Left ventricle myocardium superior (tissue), 1 donor: ENCODE results near the gene B4GALT3. TPM values are rescaled to one million over a fixed set of nuclear protein-coding genes. Genes with fewer than 3 reads are reported as not detected.

Experiments used
- ATAC-seq: fragments of 200-7000 bp; cut with Tn5 transposase; one replicate; pipeline ENCODE4 v1.9.1; 2020; ENCODE audit warnings: mild to moderate bottlenecking, moderate library complexity
- DNase-seq: peaks from one replicate; pipeline ENCODE4 v3.0.0-alpha.2; 2020
- intact Hi-C: fragments of 100-400 bp; cut with micrococcal nuclease; formaldehyde crosslinking; loops from one replicate; pipeline ENCODE4 v1.11.0; 2022
- total RNA-seq: library from RNA; stranded (reverse); fragmentation: NEBNext Ultra II Directional; extraction: Animal tissue kit (Norgen Biotek cat#: 25700); gene quantifications from one replicate; pipeline ENCODE4 v1.2.1, GENCODE V29; 2021
- donor health status: DM: no; HTN: yes; CAD: no; lungs with severe emphysema.

Gene B4GALT3
- total RNA-seq, 1 donor from 2014 or later = 23.6 TPM

DNA sequence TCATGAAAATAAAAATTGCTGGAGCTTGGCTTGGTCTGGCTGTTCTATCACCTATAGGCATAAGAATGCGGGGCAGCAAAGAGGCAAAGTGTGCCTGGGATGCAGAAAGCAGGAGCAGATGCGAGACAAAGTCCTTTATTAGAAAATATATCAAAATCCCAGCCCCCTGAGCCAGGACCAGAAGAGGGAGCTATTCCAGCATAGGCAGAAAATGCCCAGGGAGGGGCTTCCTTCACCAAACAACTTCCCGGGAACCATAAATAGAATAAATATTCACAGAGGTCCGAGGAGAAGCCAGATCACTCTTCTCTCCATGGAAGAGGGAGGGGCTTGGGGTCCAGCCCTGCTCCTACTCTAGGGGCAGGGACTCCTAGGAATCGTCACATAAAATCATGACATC lies 6.1 kb downstream of the B4GALT3 start:
- DNase-seq (no peak), ATAC-seq (no peak)
- intact Hi-C loops = no loop called here

GRCh38 chr1:161168906-161169305 lies 8.4 kb downstream of the B4GALT3 start:
- intact Hi-C loops = no loop called here
- ATAC-seq (no peak), DNase-seq (no peak)

DNA sequence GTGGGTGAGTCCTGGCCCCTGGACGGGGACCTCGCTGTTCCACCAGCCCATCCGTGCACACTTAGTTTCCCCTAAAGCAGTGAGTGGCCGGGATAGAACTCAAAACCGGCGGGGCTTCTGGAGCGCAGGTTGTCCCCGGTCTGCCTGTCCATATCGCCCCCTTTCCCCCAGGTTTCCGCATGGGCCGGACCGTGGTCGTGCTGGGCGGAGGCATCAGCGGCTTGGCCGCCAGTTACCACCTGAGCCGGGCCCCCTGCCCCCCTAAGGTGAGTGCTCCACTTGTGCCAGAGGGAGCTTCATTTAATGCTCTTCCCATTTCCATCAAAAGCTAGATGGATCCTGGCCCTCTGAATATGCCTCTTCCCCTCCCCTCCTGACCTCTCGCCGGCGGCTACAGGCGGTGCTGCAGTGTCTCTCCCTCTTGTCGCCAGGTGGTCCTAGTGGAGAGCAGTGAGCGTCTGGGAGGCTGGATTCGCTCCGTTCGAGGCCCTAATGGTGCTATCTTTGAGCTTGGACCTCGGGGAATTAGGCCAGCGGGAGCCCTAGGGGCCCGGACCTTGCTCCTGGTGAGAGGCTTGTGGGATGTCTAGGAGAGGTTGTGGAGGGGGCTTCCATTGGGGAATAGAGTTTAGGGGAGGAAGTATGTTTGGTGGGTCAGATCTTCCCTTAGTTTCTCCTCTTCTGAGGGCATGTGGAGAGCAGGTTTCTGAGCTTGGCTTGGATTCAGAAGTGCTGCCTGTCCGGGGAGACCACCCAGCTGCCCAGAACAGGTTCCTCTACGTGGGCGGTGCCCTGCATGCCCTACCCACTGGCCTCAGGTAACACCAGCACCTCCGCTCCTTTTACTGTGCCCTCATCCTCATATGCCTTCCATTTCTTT lies 10.4 kb downstream of the B4GALT3 start:
- intact Hi-C loops = no loop called here
- DNase-seq (peak; percentile 37), ATAC-seq (no peak)

- DNase-seq (peak; percentile 96), ATAC-seq (peak; percentile 95)
- intact Hi-C loops = no loop called here
Observed at GRCh38 chr1:161165742-161166668, 11.3 kb downstream of the B4GALT3 start, which contains the start of gene PPOX. TSS of gene PPOX (plus strand) at chr1:161166426. CDS start at chr1:161166848, 422 bp downstream.

- DNase-seq (no peak), ATAC-seq (no peak)
- intact Hi-C loops = no loop called here
Observed at GRCh38 chr1:161164901-161165610, 12.3 kb downstream of the B4GALT3 start.

DNA sequence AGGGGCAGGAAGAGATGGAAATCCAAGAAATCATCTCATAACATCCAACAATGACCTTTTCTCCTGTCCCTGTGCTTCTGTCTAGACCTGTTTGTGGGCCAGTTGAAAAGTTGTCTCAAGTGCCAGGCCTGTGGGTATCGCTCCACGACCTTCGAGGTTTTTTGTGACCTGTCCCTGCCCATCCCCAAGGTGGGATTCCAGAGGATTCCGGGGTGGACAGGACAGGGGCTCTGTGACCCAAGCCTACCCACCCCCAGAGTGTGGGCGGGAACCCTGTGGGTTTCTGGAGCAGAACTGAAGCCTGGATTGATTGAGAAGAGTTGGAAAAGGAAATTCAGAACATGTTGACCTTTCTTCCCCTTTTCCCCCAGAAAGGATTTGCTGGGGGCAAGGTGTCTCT lies 13.5 kb downstream of the B4GALT3 start:
- DNase-seq = no peak
- no peak for ATAC-seq
- intact Hi-C loops = no loop called here

GRCh38 chr1:161162806-161163205 lies 14.5 kb downstream of the B4GALT3 start:
- ATAC-seq = no peak
- intact Hi-C loops = no loop called here
- no peak for DNase-seq

GRCh38 chr1:161162052-161162451 lies 15.3 kb downstream of the B4GALT3 start:
- DNase-seq = no peak
- intact Hi-C loops = no loop called here
- no peak for ATAC-seq

DNA sequence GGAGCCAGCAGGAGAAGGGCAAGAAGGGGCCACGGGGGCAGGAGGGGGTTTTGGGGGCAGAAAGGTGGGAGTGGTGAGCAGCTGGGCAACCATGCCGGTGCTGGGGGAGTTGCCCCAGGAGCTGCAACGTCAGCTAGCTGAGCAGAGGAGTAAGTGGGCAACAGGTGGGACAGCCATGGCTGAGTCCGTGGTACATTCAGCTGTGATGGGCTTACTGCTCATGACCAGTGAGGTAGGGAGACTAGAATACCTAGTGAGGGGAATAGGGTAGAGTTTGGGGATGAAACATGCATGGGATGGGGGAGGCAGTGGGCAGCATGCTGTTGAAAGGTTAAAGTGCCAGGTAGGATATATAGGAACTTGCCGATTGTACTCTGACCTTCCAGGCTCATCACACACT lies 15.7 kb downstream of the B4GALT3 start:
- ATAC-seq = no peak
- DNase-seq = no peak
- intact Hi-C loops = no loop called here

DNA sequence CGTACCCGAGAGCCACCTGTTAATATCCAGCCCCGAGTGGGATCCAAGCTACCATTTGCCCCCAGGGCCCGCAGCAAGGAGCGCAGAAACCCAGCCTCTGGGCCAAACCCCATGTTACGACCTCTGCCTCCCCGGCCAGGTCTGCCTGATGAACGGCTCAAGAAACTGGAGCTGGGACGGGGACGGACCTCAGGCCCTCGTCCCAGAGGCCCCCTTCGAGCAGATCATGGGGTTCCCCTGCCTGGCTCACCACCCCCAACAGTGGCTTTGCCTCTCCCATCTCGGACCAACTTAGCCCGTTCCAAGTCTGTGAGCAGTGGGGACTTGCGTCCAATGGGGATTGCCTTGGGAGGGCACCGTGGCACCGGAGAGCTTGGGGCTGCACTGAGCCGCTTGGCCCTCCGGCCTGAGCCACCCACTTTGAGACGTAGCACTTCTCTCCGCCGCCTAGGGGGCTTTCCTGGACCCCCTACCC lies 16.6 kb downstream of the B4GALT3 start:
- DNase-seq = no peak
- no peak for ATAC-seq
- intact Hi-C loops = no loop called here

- intact Hi-C loops = no loop called here
- DNase-seq (no peak), ATAC-seq (no peak)
Observed at GRCh38 chr1:161159913-161160243, 17.4 kb downstream of the B4GALT3 start.

DNA sequence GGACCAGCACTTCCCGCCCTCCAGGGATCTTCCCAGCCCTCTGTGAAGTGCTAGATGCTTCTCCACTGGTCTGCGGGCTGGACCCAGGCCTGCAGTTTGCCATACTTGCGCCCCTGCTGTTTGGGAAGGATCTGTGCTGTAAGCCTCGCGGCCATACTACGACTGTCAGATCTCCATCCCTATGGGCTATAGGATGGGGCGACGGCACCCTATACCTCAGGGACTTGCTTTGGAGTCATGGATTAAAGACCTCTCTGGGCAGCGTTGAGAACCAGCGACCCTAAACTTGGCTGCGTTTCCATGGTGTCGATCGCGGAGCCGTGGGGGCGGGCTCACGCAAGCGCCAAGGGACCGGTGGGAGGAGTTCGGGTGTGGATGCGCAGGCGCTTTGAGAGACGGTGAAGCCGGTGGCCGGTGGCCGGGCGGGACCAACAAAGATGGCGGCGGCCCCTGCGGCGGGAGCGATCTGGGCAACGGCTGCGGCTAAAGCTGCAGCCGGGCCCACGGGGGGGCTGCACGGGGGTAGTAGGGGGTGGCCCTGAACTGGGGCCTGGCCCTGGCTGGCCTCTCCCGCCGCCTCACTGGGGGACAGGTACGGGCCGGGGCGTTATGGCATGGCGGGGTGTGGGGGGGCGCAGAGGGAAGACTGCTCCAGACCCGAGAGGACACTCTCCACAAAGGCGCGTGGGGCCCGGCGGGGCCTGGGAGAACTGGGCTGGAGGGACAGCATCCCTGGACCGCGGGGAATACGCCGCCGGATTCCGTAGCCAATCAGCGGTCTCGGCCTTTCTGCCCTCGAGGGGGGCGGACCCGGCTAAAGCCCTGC lies 18.0 kb downstream of the B4GALT3 start, which contains the start of gene USP21:
Gene USP21, plus strand, starts transcription at position 414 of the 826 bp plus-strand sequence. CDS start 1,141 bp downstream, outside the sequence.
- ATAC-seq (peak; percentile 97), DNase-seq (peak; percentile 96)
- intact Hi-C loops = no loop called here

GRCh38 chr1:161158316-161159010 lies 18.8 kb downstream of the B4GALT3 start:
- ATAC-seq (no peak), DNase-seq (no peak)
- intact Hi-C loops = no loop called here

DNA sequence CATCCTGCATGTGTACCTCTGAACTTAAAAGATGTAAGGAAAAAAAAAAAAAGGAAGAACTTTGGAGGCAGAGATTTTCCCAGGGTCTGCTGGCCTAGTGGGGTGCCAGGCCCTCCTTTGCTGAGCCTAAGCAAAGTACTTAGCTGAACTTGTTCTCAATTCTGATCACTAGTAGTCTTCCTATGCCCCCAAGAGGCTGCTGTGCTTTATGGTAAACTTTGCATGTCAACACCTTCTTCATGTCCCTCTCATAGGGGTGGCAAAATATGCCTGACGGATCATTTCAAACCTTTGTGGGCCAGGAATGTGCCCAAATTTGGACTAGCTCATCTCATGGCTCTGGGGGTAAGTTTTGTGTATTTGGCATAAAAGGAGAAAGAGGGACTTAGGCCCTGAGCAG lies 19.4 kb downstream of the B4GALT3 start:
- no peak for DNase-seq
- intact Hi-C loops = no loop called here
- ATAC-seq = no peak

DNA sequence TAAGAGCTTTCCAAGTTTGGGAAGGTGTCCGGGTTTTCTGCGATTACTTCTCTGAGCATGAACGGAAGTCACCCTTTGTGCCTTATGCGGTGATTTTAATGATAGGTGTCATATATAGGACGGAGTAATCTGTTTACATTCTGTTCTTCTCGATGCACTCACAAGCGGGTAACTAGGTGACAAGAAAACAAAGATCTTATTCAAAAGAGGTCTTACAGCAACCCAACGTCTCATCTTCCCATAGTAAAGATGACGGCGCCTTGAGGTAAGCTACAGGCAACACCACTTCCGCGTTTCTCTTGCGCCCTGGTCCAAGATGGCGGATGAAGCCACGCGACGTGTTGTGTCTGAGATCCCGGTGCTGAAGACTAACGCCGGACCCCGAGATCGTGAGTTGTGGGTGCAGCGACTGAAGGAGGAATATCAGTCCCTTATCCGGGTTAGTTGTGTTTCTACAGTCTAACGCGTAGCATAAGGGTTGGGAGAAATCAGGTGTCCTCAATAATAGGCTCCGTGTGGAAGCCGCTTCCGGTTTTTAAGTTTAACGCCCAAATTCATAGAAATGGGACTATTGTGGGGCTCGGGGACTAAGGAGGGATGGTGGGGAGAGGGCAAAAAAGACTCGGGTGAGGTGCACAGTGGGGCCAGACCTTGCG lies 23.5 kb downstream of the B4GALT3 start, which contains the start of gene UFC1:
Gene UFC1, plus strand, starts transcription at position 297 of the 656 bp plus-strand sequence. Its CDS starts 20 bp downstream, at position 317.
- ATAC-seq = peak; percentile 93
- peak; percentile 83 for DNase-seq
- intact Hi-C loops = no loop called here

- intact Hi-C loops = no loop called here
- DNase-seq = no peak
- no peak for ATAC-seq
Observed at GRCh38 chr1:161153176-161153575, 24.1 kb downstream of the B4GALT3 start.

DNA sequence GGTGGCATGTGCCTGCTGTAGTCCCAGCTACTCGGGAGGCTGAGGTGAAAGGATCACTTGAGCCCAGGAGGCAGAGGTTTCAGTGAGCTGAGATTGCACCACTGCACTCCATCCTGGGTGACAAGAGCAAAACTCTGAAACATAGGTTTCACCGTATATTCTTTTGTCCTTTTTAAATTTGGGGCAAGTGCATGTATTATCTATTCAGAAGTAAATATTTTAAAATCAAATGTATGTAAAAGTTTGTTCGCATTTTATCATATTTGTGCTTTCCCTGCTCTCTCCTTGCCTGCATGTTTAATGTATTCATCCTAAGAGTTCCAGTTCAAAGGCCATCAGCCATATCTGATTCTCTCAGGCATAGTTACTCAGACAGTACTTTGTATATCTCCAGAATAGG lies 31.5 kb downstream of the B4GALT3 start:
- intact Hi-C loops = no loop called here
- ATAC-seq (no peak), DNase-seq (no peak)
